IMR-90 (cell line): ENCODE measurements around the gene FAM174B. TPM values are rescaled to one million over a fixed set of nuclear protein-coding genes. Genes with fewer than 3 reads are reported as not detected.

Experiments
- ATAC-seq: fragments of 200-7000 bp; cut with Tn5 transposase; 2 replicates; pipeline ENCODE4 v1.9.1; 2020; ENCODE audit warnings: low read depth, mild to moderate bottlenecking, moderate library complexity
- BruUV-seq: library from RNA; stranded (reverse); fragments of 400-500 nt; replicated peaks from 2 replicates; lab custom pipeline; 2021; lab: Mats Ljungman, UMichigan
- CTCF ChIA-PET: fragments of 300-600 bp; formaldehyde crosslinking; extraction: SDS; loops from one replicate; lab custom pipeline; 2021; ENCODE audit warnings: antibody characterized with exemption; lab: Yijun Ruan, JAX
- POLR2A ChIA-PET: fragments of 300-600 bp; sonication (Branson Sonifier 250); formaldehyde crosslinking; loops from one replicate; lab custom pipeline; 2022; ENCODE audit warnings: antibody characterized with exemption; ENCODE audit not compliant: unreplicated experiment; lab: Charles Lee
- DNase-seq: peaks from one replicate; pipeline ENCODE4 v3.0.0; 2013
- H2AFZ ChIP-seq: replicated peaks from 2 replicates; pipeline ENCODE3; 2013; ENCODE audit warnings: low read length, mild to moderate bottlenecking; ENCODE audit not compliant: poor library complexity
- H2AK5ac ChIP-seq: 2 replicates; pipeline ENCODE4 v1.6.1; 2013; ENCODE audit warnings: low read depth, low read length, inconsistent platforms
- H2AK9ac ChIP-seq: replicated peaks from 2 replicates; pipeline ENCODE3; 2013; ENCODE audit warnings: mild to moderate bottlenecking, low read depth, low read length, moderate library complexity; ENCODE audit not compliant: poor library complexity
- H2BK120ac ChIP-seq: 2 replicates; pipeline ENCODE4 v1.6.1; 2013; ENCODE audit warnings: low read depth, low read length, inconsistent platforms
- H2BK15ac ChIP-seq: 3 replicates; pipeline ENCODE4 v1.6.1; 2013; ENCODE audit warnings: low read depth, low read length, inconsistent platforms
- H2BK20ac ChIP-seq: 2 replicates; pipeline ENCODE4 v1.6.1; 2013; ENCODE audit warnings: low read depth, mild to moderate bottlenecking, inconsistent platforms, low read length, moderate library complexity
- H2BK5ac ChIP-seq: 2 replicates; pipeline ENCODE4 v1.6.1; 2013; ENCODE audit warnings: mild to moderate bottlenecking, low read depth, low read length, inconsistent platforms; ENCODE audit not compliant: poor library complexity, severe bottlenecking
- H3K14ac ChIP-seq: replicated peaks from 2 replicates; pipeline ENCODE4 v1.6.1; 2013; ENCODE audit warnings: low read depth, low read length, inconsistent platforms
- H3K18ac ChIP-seq: 2 replicates; pipeline ENCODE4 v1.6.1; 2013; ENCODE audit warnings: low read depth, low read length, control low read depth
- H3K23ac ChIP-seq: 2 replicates; pipeline ENCODE4 v1.6.1; 2013; ENCODE audit warnings: low read depth, low read length, inconsistent platforms
- H3K27ac ChIP-seq: 2 replicates; pipeline ENCODE4 v1.5.1; 2013; ENCODE audit warnings: mild to moderate bottlenecking, control low read depth, low read length; ENCODE audit not compliant: insufficient read depth
- H3K27me3 ChIP-seq: 2 replicates; pipeline ENCODE4 v1.6.1; 2013; ENCODE audit warnings: low read length; ENCODE audit not compliant: control insufficient read depth, insufficient read depth
- H3K36me3 ChIP-seq: 2 replicates; pipeline ENCODE4 v1.6.1; 2013; ENCODE audit warnings: low read length, mixed read lengths; ENCODE audit not compliant: control insufficient read depth, insufficient read depth
- H3K4ac ChIP-seq: 2 replicates; pipeline ENCODE4 v1.6.1; 2013; ENCODE audit warnings: low read depth, low read length, inconsistent platforms
- H3K4me1 ChIP-seq: 2 replicates; pipeline ENCODE4 v1.6.1; 2013; ENCODE audit warnings: low read length, mixed read lengths; ENCODE audit not compliant: control insufficient read depth, insufficient read depth
- H3K4me2 ChIP-seq: 2 replicates; pipeline ENCODE4 v1.6.1; 2013; ENCODE audit warnings: low read depth, mild to moderate bottlenecking, control low read depth, low read length, moderate library complexity
- H3K4me3 ChIP-seq: 2 replicates; pipeline ENCODE4 v1.5.1; 2013; ENCODE audit warnings: low read depth, mild to moderate bottlenecking, control low read depth, low read length, moderate library complexity; ENCODE audit not compliant: insufficient read depth
- H3K56ac ChIP-seq: 2 replicates; pipeline ENCODE4 v1.6.1; 2013; ENCODE audit warnings: low read length, inconsistent platforms; ENCODE audit not compliant: insufficient read depth; ENCODE audit errors: extremely low read depth
- H3K79me1 ChIP-seq, 2 experiments: 2 replicates each; pipeline ENCODE4 v1.6.1; 2013; ENCODE audit warnings: low read length in 2 of 2, inconsistent platforms in 1 of 2, low read depth in 1 of 2
- H3K9ac ChIP-seq: 2 replicates; pipeline ENCODE4 v1.6.1; 2013; ENCODE audit warnings: low read depth, low read length, control low read depth
- H3K9me1 ChIP-seq: 2 replicates; pipeline ENCODE4 v1.6.1; 2013; ENCODE audit warnings: low read length, inconsistent platforms; ENCODE audit not compliant: insufficient read depth
- H3K9me3 ChIP-seq: 2 replicates; pipeline ENCODE4 v1.6.1; 2013; ENCODE audit warnings: low read length; ENCODE audit not compliant: control insufficient read depth, insufficient read depth
- H4K20me1 ChIP-seq: 2 replicates; pipeline ENCODE4 v1.6.1; 2013; ENCODE audit warnings: low read length, inconsistent platforms; ENCODE audit not compliant: insufficient read depth
- H4K5ac ChIP-seq: 2 replicates; pipeline ENCODE4 v1.6.1; 2013; ENCODE audit warnings: mild to moderate bottlenecking, low read depth, low read length, control low read depth
- H4K8ac ChIP-seq, 2 experiments: 2 replicates each; pipeline ENCODE4 v1.6.1; 2013; ENCODE audit warnings: low read depth in 2 of 2, low read length in 2 of 2, control low read depth in 1 of 2, inconsistent platforms in 1 of 2
- H4K91ac ChIP-seq: 2 replicates; pipeline ENCODE4 v1.6.1; 2013; ENCODE audit warnings: low read depth, low read length, inconsistent platforms; ENCODE audit not compliant: insufficient read depth
- BHLHE40 ChIP-seq: fragments of 150-350 bp; IDR thresholded peaks from 2 replicates; pipeline ENCODE4 v1.6.1; 2016; ENCODE audit warnings: mild to moderate bottlenecking, low read depth, low read length
- CEBPB ChIP-seq: IDR thresholded peaks from 2 replicates; pipeline ENCODE4 v1.6.1; 2012; ENCODE audit warnings: low read depth, low read length, improper control_type of control experiment
- CHD1 ChIP-seq: IDR thresholded peaks from 2 replicates; pipeline ENCODE4 v1.6.1; 2012; ENCODE audit warnings: low read depth, low read length, improper control_type of control experiment
- CTCF ChIP-seq: conservative IDR thresholded peaks from 2 replicates; pipeline ENCODE4 v1.5.1; 2012; ENCODE audit warnings: mild to moderate bottlenecking, low read depth, low read length, improper control_type of control experiment
- FOS ChIP-seq: fragments of 150-350 bp; IDR thresholded peaks from 2 replicates; pipeline ENCODE4 v1.6.1; 2016; ENCODE audit warnings: low read depth, low read length
- MAFK ChIP-seq: IDR thresholded peaks from 2 replicates; pipeline ENCODE4 v1.6.1; 2012; ENCODE audit warnings: low read depth, low read length, improper control_type of control experiment
- MAZ ChIP-seq: IDR thresholded peaks from 2 replicates; pipeline ENCODE4 v1.6.1; 2012; ENCODE audit warnings: low read depth, mild to moderate bottlenecking, low read length, improper control_type of control experiment, moderate library complexity, borderline replicate concordance
- MXI1 ChIP-seq: IDR thresholded peaks from 2 replicates; pipeline ENCODE4 v1.6.1; 2012; ENCODE audit warnings: low read depth, mild to moderate bottlenecking, low read length, moderate library complexity, borderline replicate concordance
- NFE2L2 ChIP-seq: fragments of 150-350 bp; IDR thresholded peaks from 2 replicates; pipeline ENCODE4 v1.6.1; 2016; ENCODE audit warnings: low read depth, mild to moderate bottlenecking, low read length
- POLR2A ChIP-seq: IDR thresholded peaks from 2 replicates; pipeline ENCODE4 v1.6.1; 2012; ENCODE audit warnings: mild to moderate bottlenecking, low read depth, low read length
- RAD21 ChIP-seq: IDR thresholded peaks from 2 replicates; pipeline ENCODE4 v1.6.1; 2012; ENCODE audit warnings: low read length, improper control_type of control experiment
- RCOR1 ChIP-seq: IDR thresholded peaks from 2 replicates; pipeline ENCODE4 v1.6.1; 2012; ENCODE audit warnings: mild to moderate bottlenecking, low read length, improper control_type of control experiment; ENCODE audit not compliant: insufficient replicate concordance
- RFX5 ChIP-seq: IDR thresholded peaks from 2 replicates; pipeline ENCODE4 v1.8.0; 2012; ENCODE audit warnings: low read depth, mild to moderate bottlenecking, low read length, moderate library complexity
- SMC3 ChIP-seq: fragments of 150-350 bp; IDR thresholded peaks from 2 replicates; pipeline ENCODE4 v1.6.1; 2016; ENCODE audit warnings: low read depth, mild to moderate bottlenecking, antibody characterized with exemption, low read length, moderate library complexity
- WGBS, 2 experiments: methylation state at CpG; one replicate each; pipeline versions ENCODE4 v1.1.5 to v1.1.7; 2013; ENCODE audit warnings: missing lambda C conversion rate in 2 of 2; ENCODE audit not compliant: insufficient read length in 1 of 2; ENCODE audit errors: extremely low coverage in 2 of 2; 5-methylcytosine and 5-hydroxymethylcytosine counted together
- dilution Hi-C: fragments of 300-500 bp; cut with HindIII; formaldehyde crosslinking; loops from one replicate; pipeline ENCODE4 v1.14.3; 2018; ENCODE audit warnings: low sequenced_read_pairs; ENCODE audit not compliant: unreplicated experiment
- in situ Hi-C: fragments of 300-500 bp; cut with MboI; formaldehyde crosslinking; loops from 3 replicates; pipeline ENCODE4 v1.14.3; 2019; ENCODE audit warnings: low sequenced_read_pairs, inconsistent platforms, mixed read lengths
- intact Hi-C: fragments of 100-400 bp; cut with micrococcal nuclease; formaldehyde crosslinking; loops from 2 replicates; pipeline ENCODE4 v1.10.0; 2022
- polyA plus RNA-seq, 3 experiments: library from polyadenylated mRNA; depleted of rRNA; stranded (reverse); fragments of >200 nt; gene quantifications; 2 replicates each; pipeline ENCODE4 v1.2.3, GENCODE V29; 2012; ENCODE audit warnings: low replicate concordance in 1 of 3
- total RNA-seq: library from RNA; depleted of rRNA; stranded (reverse); fragments of >200 nt; gene quantifications from 2 replicates; pipeline ENCODE4 v1.2.3, GENCODE V29; 2012
- TF ChIP-seq, protein P1 (sequence below): fragments of 150-350 bp; IDR thresholded peaks from 2 replicates; pipeline ENCODE4 v1.6.1; 2016; ENCODE audit warnings: low read depth, mild to moderate bottlenecking, low read length, moderate library complexity, borderline replicate concordance
- TF ChIP-seq, protein P2 (sequence below): fragments of 150-350 bp; IDR thresholded peaks from 2 replicates; pipeline ENCODE4 v1.6.1; 2017; ENCODE audit warnings: mild to moderate bottlenecking, antibody characterized with exemption, low read length, low read depth

The FAM174B gene
- total and polyA plus RNA-seq, 2 of the 4 experiments (the other 2 are of a cell fraction) = 0.18 to 0.56 TPM

DNA sequence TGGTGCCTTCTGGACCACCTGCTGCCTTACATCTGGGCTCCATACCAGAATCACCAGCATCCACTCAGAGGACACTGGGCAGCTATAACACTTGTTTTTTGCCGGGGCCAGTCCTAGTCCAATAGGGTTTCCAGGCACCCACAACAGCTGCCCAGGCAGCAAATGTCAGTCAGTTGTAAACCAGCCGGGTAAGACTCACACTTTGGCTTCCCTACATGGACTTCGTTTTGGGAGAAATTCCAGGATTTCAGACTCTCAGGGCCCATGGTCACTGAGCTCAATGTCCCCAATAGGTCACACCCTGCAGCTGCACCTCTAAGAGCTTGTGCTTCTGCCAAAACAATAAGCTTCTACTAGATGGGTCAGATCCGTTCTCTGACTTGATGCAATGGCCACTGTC lies 83.8 kb downstream of the FAM174B start:
- no peak overlapping the region for H4K8ac ChIP-seq
- H2BK15ac ChIP-seq = no peak overlapping the region
- H3K9me1 ChIP-seq = no peaks in the 10 kb centered on the region
- H2BK5ac ChIP-seq = no peak overlapping the region
- ChIA-PET POLR2A (no interaction called here), CTCF (no interaction called here)
- 22% methylated on average over 3 of the region's 4 CpGs; no CpG with 5 or more reads in 1 of the 2 experiments for WGBS, 2 experiments
- no peak overlapping the region for H3K56ac ChIP-seq
- no peak overlapping the region for H2BK20ac ChIP-seq
- H3K9me3 ChIP-seq = no peaks in the 10 kb centered on the region
- H2AK9ac ChIP-seq = no peak overlapping the region
- no peaks in the 10 kb centered on the region; the same call in 1 of the 2 replicates for H3K27me3 ChIP-seq
- no peak overlapping the region for H2BK120ac ChIP-seq
- H2AK5ac ChIP-seq = no peak overlapping the region
- no peak overlapping the region for H3K27ac ChIP-seq
- no peaks in the 10 kb centered on the region for H3K79me1 ChIP-seq
- H3K9ac ChIP-seq = no peak overlapping the region
- H3K4me1 ChIP-seq = no peaks in the 10 kb centered on the region
- in situ Hi-C loops (no loop called here), dilution Hi-C loops (no loop called here), intact Hi-C loops (no loop called here)
- ATAC-seq = no peak
- DNase-seq = no peak
- H4K5ac ChIP-seq = no peak overlapping the region
- H3K4me3 ChIP-seq = no peak overlapping the region
- H4K91ac ChIP-seq = no peak overlapping the region
- no peak overlapping the region for H2AFZ ChIP-seq
- H3K14ac ChIP-seq = no peak overlapping the region
- H3K36me3 ChIP-seq = no peaks in the 10 kb centered on the region
- no peak overlapping the region for H3K18ac ChIP-seq
- no peak overlapping the region for H3K4me2 ChIP-seq
- no peak for TF ChIP-seq FOS
- TF ChIP-seq RCOR1 = no peak
- no peak for TF ChIP-seq RAD21
- TF ChIP-seq, protein P1, sequence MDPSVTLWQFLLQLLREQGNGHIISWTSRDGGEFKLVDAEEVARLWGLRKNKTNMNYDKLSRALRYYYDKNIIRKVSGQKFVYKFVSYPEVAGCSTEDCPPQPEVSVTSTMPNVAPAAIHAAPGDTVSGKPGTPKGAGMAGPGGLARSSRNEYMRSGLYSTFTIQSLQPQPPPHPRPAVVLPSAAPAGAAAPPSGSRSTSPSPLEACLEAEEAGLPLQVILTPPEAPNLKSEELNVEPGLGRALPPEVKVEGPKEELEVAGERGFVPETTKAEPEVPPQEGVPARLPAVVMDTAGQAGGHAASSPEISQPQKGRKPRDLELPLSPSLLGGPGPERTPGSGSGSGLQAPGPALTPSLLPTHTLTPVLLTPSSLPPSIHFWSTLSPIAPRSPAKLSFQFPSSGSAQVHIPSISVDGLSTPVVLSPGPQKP = no peak
- no peak for TF ChIP-seq SMC3
- TF ChIP-seq CTCF = no peak
- TF ChIP-seq RFX5 = no peak
- TF ChIP-seq BHLHE40 = no peak
- TF ChIP-seq POLR2A = no peak
- no peak for TF ChIP-seq MAZ
- TF ChIP-seq CHD1 = no peak
- no peak for TF ChIP-seq CEBPB
- TF ChIP-seq, protein P2, sequence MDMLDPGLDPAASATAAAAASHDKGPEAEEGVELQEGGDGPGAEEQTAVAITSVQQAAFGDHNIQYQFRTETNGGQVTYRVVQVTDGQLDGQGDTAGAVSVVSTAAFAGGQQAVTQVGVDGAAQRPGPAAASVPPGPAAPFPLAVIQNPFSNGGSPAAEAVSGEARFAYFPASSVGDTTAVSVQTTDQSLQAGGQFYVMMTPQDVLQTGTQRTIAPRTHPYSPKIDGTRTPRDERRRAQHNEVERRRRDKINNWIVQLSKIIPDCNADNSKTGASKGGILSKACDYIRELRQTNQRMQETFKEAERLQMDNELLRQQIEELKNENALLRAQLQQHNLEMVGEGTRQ = no peak
- TF ChIP-seq NFE2L2 = no peak
- TF ChIP-seq MAFK = no peak
- no peak for TF ChIP-seq MXI1
- no peak overlapping the region for H3K23ac ChIP-seq
- no TSS peak for BruUV-seq
- H4K20me1 ChIP-seq = no peaks in the 10 kb centered on the region
- H3K4ac ChIP-seq = no peak overlapping the region
